Testis (tissue), 2 donors: ENCODE results near the gene RFPL1.

Experiments
- POLR2A ChIP-seq: fragments of 450-650 bp; IDR thresholded peaks from one replicate; pipeline ENCODE4 v1.6.1; 2017; ENCODE audit warnings: antibody characterized with exemption, mild to moderate bottlenecking, moderate library complexity
- TF ChIP-seq, protein P1 (sequence below), 3 experiments: fragments of 450-650 bp in 2 of 3; fragments of 200-600 bp in 1 of 3; sonication (generic) in 1 of 3; IDR thresholded peaks; one replicate each; pipeline ENCODE4 v1.5.1; 2016 to 2019; ENCODE audit warnings: antibody characterized with exemption in 3 of 3, mild to moderate bottlenecking in 2 of 3, moderate library complexity in 1 of 3

DNA sequence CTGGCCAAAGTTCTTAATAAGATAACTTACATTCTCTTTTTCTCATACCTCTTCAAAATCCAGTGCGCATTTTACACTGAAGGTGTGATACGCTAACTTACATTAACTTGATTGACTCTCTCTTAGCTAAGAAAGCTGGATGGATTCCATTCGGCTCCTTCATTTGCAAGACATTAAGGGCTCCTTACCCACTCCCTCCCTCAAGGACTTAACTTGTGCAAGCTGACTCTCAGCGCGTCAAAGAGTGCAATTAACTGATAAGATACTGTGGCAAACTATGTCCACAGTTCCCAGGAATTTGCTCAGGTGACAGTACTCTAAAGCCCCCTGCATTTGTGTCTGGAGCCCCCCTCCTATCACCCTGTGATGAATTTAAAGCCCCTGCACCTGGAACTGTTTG, 6.4 kb upstream of the RFPL1 start:
- TF ChIP-seq, protein P1, sequence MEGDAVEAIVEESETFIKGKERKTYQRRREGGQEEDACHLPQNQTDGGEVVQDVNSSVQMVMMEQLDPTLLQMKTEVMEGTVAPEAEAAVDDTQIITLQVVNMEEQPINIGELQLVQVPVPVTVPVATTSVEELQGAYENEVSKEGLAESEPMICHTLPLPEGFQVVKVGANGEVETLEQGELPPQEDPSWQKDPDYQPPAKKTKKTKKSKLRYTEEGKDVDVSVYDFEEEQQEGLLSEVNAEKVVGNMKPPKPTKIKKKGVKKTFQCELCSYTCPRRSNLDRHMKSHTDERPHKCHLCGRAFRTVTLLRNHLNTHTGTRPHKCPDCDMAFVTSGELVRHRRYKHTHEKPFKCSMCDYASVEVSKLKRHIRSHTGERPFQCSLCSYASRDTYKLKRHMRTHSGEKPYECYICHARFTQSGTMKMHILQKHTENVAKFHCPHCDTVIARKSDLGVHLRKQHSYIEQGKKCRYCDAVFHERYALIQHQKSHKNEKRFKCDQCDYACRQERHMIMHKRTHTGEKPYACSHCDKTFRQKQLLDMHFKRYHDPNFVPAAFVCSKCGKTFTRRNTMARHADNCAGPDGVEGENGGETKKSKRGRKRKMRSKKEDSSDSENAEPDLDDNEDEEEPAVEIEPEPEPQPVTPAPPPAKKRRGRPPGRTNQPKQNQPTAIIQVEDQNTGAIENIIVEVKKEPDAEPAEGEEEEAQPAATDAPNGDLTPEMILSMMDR (IDR thresholded peaks at IDR 0.05), result no peak
- TF ChIP-seq POLR2A, result no peak
